GM12878 (cell line): ENCODE measurements around the gene DNAAF9. TPM values are rescaled to one million over a fixed set of nuclear protein-coding genes. Genes with fewer than 3 reads are reported as not detected.

Source experiments
- ATAC-seq: fragments of 200-7000 bp; cut with Tn5 transposase; 3 replicates; pipeline ENCODE4 v1.9.1; 2020; ENCODE audit warnings: mild to moderate bottlenecking, moderate library complexity
- BruUV-seq: library from RNA; stranded (reverse); fragments of 400-500 nt; replicated peaks from 2 replicates; lab custom pipeline; 2021; lab: Mats Ljungman, UMichigan
- CTCF ChIA-PET: fragments of 300-600 bp; sonication (Branson Sonifier 250); formaldehyde crosslinking; extraction: SDS; loops from one replicate; lab custom pipeline; 2021; ENCODE audit warnings: inconsistent platforms; lab: Yijun Ruan, JAX
- POLR2A ChIA-PET: fragments of 350-600 bp; formaldehyde crosslinking; extraction: SDS; loops from one replicate; lab custom pipeline; 2021; ENCODE audit warnings: inconsistent platforms; lab: Charles Lee
- RAD21 ChIA-PET: fragments of 300-600 bp; sonication (Branson Sonifier 250); formaldehyde crosslinking; loops from one replicate; lab custom pipeline; 2023; ENCODE audit warnings: antibody characterized with exemption; ENCODE audit not compliant: unreplicated experiment; lab: Charles Lee
- SMC1A ChIA-PET: fragments of 300-600 bp; sonication (Branson Sonifier 250); formaldehyde crosslinking; loops from one replicate; lab custom pipeline; 2023; ENCODE audit not compliant: unreplicated experiment, uncharacterized antibody; lab: Charles Lee
- DNase-seq: peaks from one replicate; pipeline ENCODE4 v3.0.0-alpha.2; 2011; ENCODE audit warnings: low read depth, low spot score
- FAIRE-seq: peaks from 3 replicates; lab custom pipeline; 2011; peaks lifted over from hg19 to GRCh38; lab: Jason Lieb, UNC
- H2AFZ ChIP-seq: 2 replicates; pipeline ENCODE4 v1.6.0; 2011; ENCODE audit warnings: low read depth, low read length, control low read depth; ENCODE audit not compliant: control insufficient read depth
- H3K27ac ChIP-seq: 2 replicates; pipeline ENCODE4 v1.5.1; 2011; ENCODE audit warnings: control low read depth; ENCODE audit not compliant: control insufficient read depth, insufficient read depth
- H3K27me3 ChIP-seq, 2 experiments: replicated peaks in 1 of 2; 2 replicates each; pipeline versions ENCODE4 v1.6.0 to v1.6.1; 2011; ENCODE audit warnings: low read length in 1 of 2; ENCODE audit not compliant: control insufficient read depth in 2 of 2, insufficient read depth in 2 of 2
- H3K36me3 ChIP-seq, 2 experiments: 2 replicates each; pipeline ENCODE4 v1.5.1; 2011; ENCODE audit warnings: low read length in 1 of 2; ENCODE audit not compliant: control insufficient read depth in 2 of 2, insufficient read depth in 2 of 2
- H3K4me1 ChIP-seq: 2 replicates; pipeline ENCODE4 v1.6.1; 2011; ENCODE audit warnings: mild to moderate bottlenecking, low read length, moderate library complexity, mixed read lengths; ENCODE audit not compliant: control insufficient read depth, insufficient read depth
- H3K4me2 ChIP-seq: 2 replicates; pipeline ENCODE4 v1.6.0; 2011; ENCODE audit warnings: control low read depth; ENCODE audit not compliant: control insufficient read depth, insufficient read depth
- H3K4me3 ChIP-seq: fragments of 200-600 bp; sonication (generic); 2 replicates; pipeline ENCODE4 v1.5.1; 2016
- H3K79me2 ChIP-seq: 2 replicates; pipeline ENCODE4 v1.6.0; 2011; ENCODE audit warnings: low read length; ENCODE audit not compliant: control insufficient read depth, insufficient read depth
- H3K9ac ChIP-seq: 2 replicates; pipeline ENCODE4 v1.8.0; 2011; ENCODE audit warnings: low read length, control low read depth, mixed read lengths; ENCODE audit not compliant: control insufficient read depth, insufficient read depth
- H3K9me3 ChIP-seq: replicated peaks from 3 replicates; pipeline ENCODE4 v1.5.1; 2011; ENCODE audit warnings: mild to moderate bottlenecking, low read length; ENCODE audit not compliant: control insufficient read depth, insufficient read depth
- H4K20me1 ChIP-seq: 2 replicates; pipeline ENCODE4 v1.6.0; 2011; ENCODE audit not compliant: control insufficient read depth, insufficient read depth
- ATF2 ChIP-seq: IDR thresholded peaks from 2 replicates; pipeline ENCODE4 v1.6.1; 2012; ENCODE audit warnings: low read length, inconsistent platforms
- BCLAF1 ChIP-seq: fragments of 450-650 bp; IDR thresholded peaks from 2 replicates; pipeline ENCODE4 v1.6.1; 2017; ENCODE audit warnings: antibody characterized with exemption, mild to moderate bottlenecking, moderate library complexity
- CHD2 ChIP-seq: IDR thresholded peaks from 2 replicates; pipeline ENCODE4 v1.6.1; 2011; ENCODE audit warnings: low read depth, low read length, improper control_type of control experiment, borderline replicate concordance
- GATAD2B ChIP-seq: fragments of 450-650 bp; conservative IDR thresholded peaks from 2 replicates; pipeline ENCODE4 v1.6.1; 2017; ENCODE audit warnings: low read depth, mild to moderate bottlenecking, moderate library complexity
- KAT2A ChIP-seq: conservative IDR thresholded peaks from 2 replicates; pipeline ENCODE4 v1.6.1; 2011; ENCODE audit warnings: low read depth, low read length; ENCODE audit not compliant: control insufficient read depth
- NBN ChIP-seq: fragments of 450-650 bp; IDR thresholded peaks from 2 replicates; pipeline ENCODE4 v1.6.1; 2016
- NFYA ChIP-seq: IDR thresholded peaks from 2 replicates; pipeline ENCODE4 v1.6.1; 2011; ENCODE audit warnings: low read depth, mild to moderate bottlenecking, low read length, improper control_type of control experiment, borderline replicate concordance
- PKNOX1 ChIP-seq: fragments of 450-650 bp; IDR thresholded peaks from 2 replicates; pipeline ENCODE4 v1.6.1; 2016; ENCODE audit warnings: mild to moderate bottlenecking
- SP1 ChIP-seq: IDR thresholded peaks from one replicate; pipeline ENCODE4 v1.6.1; 2011; ENCODE audit warnings: low read depth, low read length
- SPI1 ChIP-seq: IDR thresholded peaks from 2 replicates; pipeline ENCODE4 v1.6.1; 2011; ENCODE audit warnings: low read depth, mild to moderate bottlenecking, low read length, moderate library complexity, borderline replicate concordance; ENCODE audit not compliant: insufficient read depth
- TCF12 ChIP-seq: IDR thresholded peaks from 2 replicates; pipeline ENCODE4 v1.6.1; 2011; ENCODE audit warnings: low read depth, mild to moderate bottlenecking, low read length
- ZNF384 ChIP-seq: IDR thresholded peaks from 2 replicates; pipeline ENCODE4 v1.6.1; 2012; ENCODE audit warnings: low read depth, mild to moderate bottlenecking, low read length, improper control_type of control experiment, borderline replicate concordance
- ZSCAN29 ChIP-seq: fragments of 450-650 bp; IDR thresholded peaks from 2 replicates; pipeline ENCODE4 v1.6.1; 2017; ENCODE audit warnings: mild to moderate bottlenecking, moderate library complexity
- in situ Hi-C: fragments of 300-500 bp; cut with MboI; formaldehyde crosslinking; loops from 9 replicates; pipeline ENCODE4 v1.14.3; 2018; ENCODE audit warnings: mixed read lengths
- intact Hi-C: fragments of 100-400 bp; cut with micrococcal nuclease; formaldehyde crosslinking; loops from one replicate; pipeline ENCODE4 v1.14.2; 2022; ENCODE audit not compliant: unreplicated experiment
- polyA plus RNA-seq, 11 experiments: library from polyadenylated mRNA; depleted of rRNA in 4 of 11; unstranded in 6 of 11; stranded (reverse) in 5 of 11; fragments of >200 nt; fragmentation: Nextera tagmentation in 4 of 11; fragmentation: Illumina TruSeq in 1 of 11; extraction: Ambion mirVana in 4 of 11; extraction: Trizol in 1 of 11; gene quantifications; 1 replicate in 1 of 11; 2 replicates in 10 of 11; pipeline versions ENCODE4 v1.2.1 to v1.2.3, GENCODE V29; 2011 to 2016; ENCODE audit warnings: inconsistent platforms in 2 of 11, missing spikeins in 2 of 11, low read depth in 1 of 11
- total RNA-seq, 4 experiments: library from RNA; depleted of rRNA in 3 of 4; stranded (reverse); fragments of >200 nt in 3 of 4; fragmentation: Illumina TruSeq in 1 of 4; extraction: Trizol in 1 of 4; gene quantifications; 2 replicates each; pipeline versions ENCODE4 v1.2.1 to v1.2.3, GENCODE V29; 2013 to 2021
- TF ChIP-seq, protein P1 (sequence below): fragments of 450-650 bp; IDR thresholded peaks from 2 replicates; pipeline ENCODE4 v1.6.1; 2017; ENCODE audit warnings: mild to moderate bottlenecking, low read depth, inconsistent platforms; ENCODE audit not compliant: poor library complexity, severe bottlenecking

Gene DNAAF9
- total and polyA plus RNA-seq, 10 of the 15 experiments (the other 5 are each of a cell fraction or from before 2014, with no cell fraction given) = 0.08 to 2.1 (median 1.3) TPM

DNA sequence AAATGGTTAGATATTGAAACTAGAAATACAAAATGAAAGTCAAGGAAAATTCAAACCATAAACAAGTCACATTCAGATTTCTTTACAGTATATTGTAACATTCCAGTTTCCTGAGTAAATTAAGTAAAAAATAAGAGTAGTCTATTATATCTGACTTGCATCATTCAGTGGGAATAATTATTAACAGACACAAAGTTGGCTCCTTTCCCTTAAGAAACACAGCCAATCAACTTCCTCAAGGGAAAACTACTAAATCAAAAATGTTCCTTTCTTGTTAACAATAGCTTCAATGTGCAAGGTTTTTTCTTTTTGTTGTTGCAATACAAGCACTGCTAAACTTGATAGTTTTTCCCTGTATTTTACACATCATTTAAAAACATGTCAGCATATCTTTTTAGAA lies 33.2 kb downstream of the DNAAF9 start:
- Histone ChIP-seq H3K27ac (no peak overlapping the region), H3K9ac (no peak overlapping the region), H3K4me2 (no peak overlapping the region), H3K4me3 (no peak overlapping the region), H3K79me2 (no peaks in the 10 kb centered on the region), H2AFZ (no peak overlapping the region), H4K20me1 (no peaks in the 10 kb centered on the region), H3K4me1 (no peaks in the 10 kb centered on the region), H3K9me3 (no peaks in the 10 kb centered on the region), H3K36me3 (no peaks in the 10 kb centered on the region), H3K27me3 (no peaks in the 10 kb centered on the region)
- FAIRE-seq = no peak
- CTCF ChIA-PET = no interaction called here
- in situ Hi-C loops = no loop called here
- DNase-seq = no peak
- TF ChIP-seq, protein P1, sequence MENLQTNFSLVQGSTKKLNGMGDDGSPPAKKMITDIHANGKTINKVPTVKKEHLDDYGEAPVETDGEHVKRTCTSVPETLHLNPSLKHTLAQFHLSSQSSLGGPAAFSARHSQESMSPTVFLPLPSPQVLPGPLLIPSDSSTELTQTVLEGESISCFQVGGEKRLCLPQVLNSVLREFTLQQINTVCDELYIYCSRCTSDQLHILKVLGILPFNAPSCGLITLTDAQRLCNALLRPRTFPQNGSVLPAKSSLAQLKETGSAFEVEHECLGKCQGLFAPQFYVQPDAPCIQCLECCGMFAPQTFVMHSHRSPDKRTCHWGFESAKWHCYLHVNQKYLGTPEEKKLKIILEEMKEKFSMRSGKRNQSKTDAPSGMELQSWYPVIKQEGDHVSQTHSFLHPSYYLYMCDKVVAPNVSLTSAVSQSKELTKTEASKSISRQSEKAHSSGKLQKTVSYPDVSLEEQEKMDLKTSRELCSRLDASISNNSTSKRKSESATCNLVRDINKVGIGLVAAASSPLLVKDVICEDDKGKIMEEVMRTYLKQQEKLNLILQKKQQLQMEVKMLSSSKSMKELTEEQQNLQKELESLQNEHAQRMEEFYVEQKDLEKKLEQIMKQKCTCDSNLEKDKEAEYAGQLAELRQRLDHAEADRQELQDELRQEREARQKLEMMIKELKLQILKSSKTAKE = no peak
- TF ChIP-seq PKNOX1 (no peak), ATF2 (no peak), ZSCAN29 (no peak), TCF12 (no peak), GATAD2B (no peak), NFYA (no peak), SP1 (no peak), BCLAF1 (no peak), CHD2 (no peak), SPI1 (no peak), KAT2A (no peak), NBN (no peak), ZNF384 (no peak)
- SMC1A ChIA-PET = no interaction called here
- BruUV-seq = no TSS peak
- no peak for ATAC-seq
- POLR2A ChIA-PET = no interaction called here
- RAD21 ChIA-PET = no interaction called here
- intact Hi-C loops = no loop called here
